GM12801 (cell line): ENCODE results near the gene SERPINE3.

Experiments
- CTCF ChIP-seq: IDR thresholded peaks from one replicate; pipeline ENCODE4 v1.5.1; 2011; ENCODE audit warnings: control low read depth; ENCODE audit not compliant: insufficient read length; ENCODE audit errors: extremely low read depth

Gene SERPINE3

GRCh38 chr13:51346397-51346796 lies 6.9 kb downstream of the SERPINE3 start:
- TF ChIP-seq CTCF, result no peak

- TF ChIP-seq CTCF, result no peak
Observed at GRCh38 chr13:51347099-51347498, 7.6 kb downstream of the SERPINE3 start.

GRCh38 chr13:51348069-51348967 lies 8.8 kb downstream of the SERPINE3 start:
- TF ChIP-seq CTCF, result no peak

GRCh38 chr13:51349016-51349415 lies 9.5 kb downstream of the SERPINE3 start:
- TF ChIP-seq CTCF, result no peak

GRCh38 chr13:51355217-51355616 lies 15.7 kb downstream of the SERPINE3 start:
- TF ChIP-seq CTCF, result no peak

- no peak for TF ChIP-seq CTCF
Observed at GRCh38 chr13:51357928-51358595, 18.6 kb downstream of the SERPINE3 start.

- no peak for TF ChIP-seq CTCF
Observed at GRCh38 chr13:51359352-51359751, 19.9 kb downstream of the SERPINE3 start.
